CD4-positive, alpha-beta T cell (primary cell): Measurements from ENCODE around the gene NRL. TPM values are rescaled to one million over a fixed set of nuclear protein-coding genes. Genes with fewer than 3 reads are reported as not detected.

ENCODE experiments used
- ATAC-seq: fragments of 200-7000 bp; cut with Tn5 transposase; one replicate; pipeline ENCODE4 v1.10.0; 2022; ENCODE audit warnings: mild to moderate bottlenecking; ENCODE audit not compliant: poor library complexity
- CTCF ChIA-PET: fragments of 350-600 bp; sonication (Branson Sonifier 250); formaldehyde crosslinking; loops from one replicate; lab custom pipeline; 2021; ENCODE audit warnings: antibody characterized with exemption, inconsistent platforms; lab: Charles Lee
- POLR2A ChIA-PET: fragments of 350-600 bp; sonication (Branson Sonifier 250); formaldehyde crosslinking; loops from one replicate; lab custom pipeline; 2021; ENCODE audit warnings: antibody characterized with exemption, inconsistent platforms; lab: Charles Lee
- DNase-seq, 14 experiments: peaks; one replicate each; pipeline ENCODE4 v3.0.0-alpha.2; 2013 to 2020; ENCODE audit warnings: mixed read lengths in 2 of 14
- H3K27ac ChIP-seq, 2 donors: one replicate each; pipeline versions ENCODE4 v1.5.1 to v1.7.0; 2013; ENCODE audit warnings: low read length in 2 of 2, low read depth in 1 of 2, mild to moderate bottlenecking in 1 of 2
- H3K27me3 ChIP-seq, 2 experiments: 1 replicate in 1 of 2; 2 replicates in 1 of 2; pipeline versions ENCODE4 v1.6.1 to v1.7.0; 2013; ENCODE audit warnings: low read length in 2 of 2, control low read depth in 1 of 2, mild to moderate bottlenecking in 1 of 2, moderate library complexity in 1 of 2; ENCODE audit not compliant: insufficient read depth in 2 of 2, control insufficient read depth in 1 of 2
- H3K36me3 ChIP-seq: one replicate; pipeline ENCODE4 v1.6.1; 2013; ENCODE audit warnings: low read length, control low read depth; ENCODE audit not compliant: insufficient read depth
- H3K4me1 ChIP-seq: one replicate; pipeline ENCODE4 v1.6.1; 2013; ENCODE audit warnings: low read length, control low read depth; ENCODE audit not compliant: insufficient read depth
- H3K4me3 ChIP-seq: one replicate; pipeline ENCODE4 v1.5.1; 2013; ENCODE audit warnings: mild to moderate bottlenecking, low read length, moderate library complexity
- H3K9me3 ChIP-seq, 2 experiments: 1 replicate in 1 of 2; 2 replicates in 1 of 2; pipeline versions ENCODE4 v1.6.1 to v1.7.0; 2013; ENCODE audit warnings: low read length in 2 of 2, mild to moderate bottlenecking in 2 of 2, control low read depth in 1 of 2, moderate library complexity in 1 of 2; ENCODE audit not compliant: control insufficient read depth in 1 of 2, insufficient read depth in 1 of 2
- H3K27ac Mint-ChIP-seq: one replicate; pipeline ENCODE4 v1.8.0; 2020; ENCODE audit warnings: mixed read lengths
- H3K27me3 Mint-ChIP-seq: one replicate; pipeline ENCODE4 v1.8.0; 2021; ENCODE audit warnings: mixed read lengths
- H3K36me3 Mint-ChIP-seq: one replicate; pipeline ENCODE4 v1.8.0; 2021; ENCODE audit warnings: low read depth, mixed read lengths
- H3K4me1 Mint-ChIP-seq: one replicate; pipeline ENCODE4 v1.8.0; 2021; ENCODE audit warnings: low read depth, mixed read lengths
- H3K4me3 Mint-ChIP-seq: one replicate; pipeline ENCODE4 v1.8.0; 2020; ENCODE audit warnings: mild to moderate bottlenecking, mixed read lengths
- H3K9me3 Mint-ChIP-seq: one replicate; pipeline ENCODE4 v1.8.0; 2020; ENCODE audit warnings: mixed read lengths
- intact Hi-C, 2 experiments: fragments of 100-400 bp; cut with DNase I in 1 of 2; cut with micrococcal nuclease in 1 of 2; formaldehyde crosslinking; loops; one replicate each; pipeline versions ENCODE4 v1.15.1 to v1.9.0; 2023 to 2025; cut with DNase I, micrococcal nuclease
- total RNA-seq, 174 experiments: library from RNA in 2 of 174; stranded (reverse) in 2 of 174; gene quantifications; one replicate each; pipeline ENCODE4 v1.2.3 and lab custom pipeline; 2021 to 2026
- TF ChIP-seq, protein P1 (sequence below): fragments of 200-600 bp; IDR thresholded peaks from one replicate; pipeline ENCODE4 v1.8.0; 2022; ENCODE audit warnings: antibody characterized with exemption, mild to moderate bottlenecking

NRL gene
- total RNA-seq, 2 experiments from 2014 or later = 1.6 to 1.9 TPM

DNA sequence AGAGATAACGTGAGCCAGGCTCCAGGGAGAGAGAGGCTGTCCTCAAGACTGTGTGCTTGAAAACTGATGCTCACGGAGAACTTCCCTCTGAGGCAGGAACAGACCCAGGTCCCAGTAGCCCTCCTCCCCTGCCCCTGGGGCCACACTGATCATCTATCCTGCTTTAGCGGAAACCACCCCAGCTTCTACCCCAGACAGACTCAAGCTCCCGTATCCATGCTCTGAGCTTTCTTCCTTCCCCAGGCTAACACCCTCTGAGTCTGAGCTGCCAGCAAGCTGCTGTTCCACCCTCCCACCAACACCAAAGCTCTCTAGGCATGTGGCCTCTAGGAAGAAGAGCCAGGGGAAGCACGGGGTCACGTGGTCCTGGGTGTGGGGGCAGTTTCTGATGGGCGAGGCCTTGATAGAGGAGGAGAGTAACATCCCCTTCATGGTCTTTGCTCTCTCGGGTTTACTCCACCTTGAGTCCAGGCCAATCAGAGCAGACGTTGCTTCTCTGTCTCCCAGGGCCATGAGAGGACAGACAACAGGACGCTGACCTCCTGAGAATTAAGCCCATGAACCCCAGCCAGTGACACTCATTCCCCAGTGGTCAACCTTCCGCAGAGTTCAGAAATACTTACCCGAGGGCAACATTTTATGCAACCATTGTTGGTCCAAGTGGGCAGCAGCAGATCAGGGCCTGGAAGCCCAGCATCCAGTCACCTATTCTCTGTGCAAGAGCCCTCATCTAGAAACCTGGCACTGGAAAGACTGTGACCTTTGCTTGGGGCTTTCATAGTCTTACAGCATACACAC, 19.3 kb downstream of the NRL start:
- H3K4me3 ChIP-seq = peak overlapping the region; percentile 97
- H3K36me3 ChIP-seq = peaks cover 26% of the 10 kb centered on the region
- Mint-ChIP-seq H3K36me3 (peaks cover 25% of the 10 kb centered on the region), H3K9me3 (no peaks in the 10 kb centered on the region), H3K27ac (peak overlapping the region; percentile 90), H3K4me1 (peaks cover 36% of the 10 kb centered on the region), H3K27me3 (no peaks in the 10 kb centered on the region), H3K4me3 (peak overlapping the region; percentile 97)
- peak overlapping the region; percentile 71 to 78 for H3K27ac ChIP-seq
- H3K9me3 ChIP-seq = no peaks in the 10 kb centered on the region
- ATAC-seq (peak; percentile 12), DNase-seq (peak in 5 of 14 experiments; percentile 17 to 63 (median 24))
- TF ChIP-seq, protein P1, sequence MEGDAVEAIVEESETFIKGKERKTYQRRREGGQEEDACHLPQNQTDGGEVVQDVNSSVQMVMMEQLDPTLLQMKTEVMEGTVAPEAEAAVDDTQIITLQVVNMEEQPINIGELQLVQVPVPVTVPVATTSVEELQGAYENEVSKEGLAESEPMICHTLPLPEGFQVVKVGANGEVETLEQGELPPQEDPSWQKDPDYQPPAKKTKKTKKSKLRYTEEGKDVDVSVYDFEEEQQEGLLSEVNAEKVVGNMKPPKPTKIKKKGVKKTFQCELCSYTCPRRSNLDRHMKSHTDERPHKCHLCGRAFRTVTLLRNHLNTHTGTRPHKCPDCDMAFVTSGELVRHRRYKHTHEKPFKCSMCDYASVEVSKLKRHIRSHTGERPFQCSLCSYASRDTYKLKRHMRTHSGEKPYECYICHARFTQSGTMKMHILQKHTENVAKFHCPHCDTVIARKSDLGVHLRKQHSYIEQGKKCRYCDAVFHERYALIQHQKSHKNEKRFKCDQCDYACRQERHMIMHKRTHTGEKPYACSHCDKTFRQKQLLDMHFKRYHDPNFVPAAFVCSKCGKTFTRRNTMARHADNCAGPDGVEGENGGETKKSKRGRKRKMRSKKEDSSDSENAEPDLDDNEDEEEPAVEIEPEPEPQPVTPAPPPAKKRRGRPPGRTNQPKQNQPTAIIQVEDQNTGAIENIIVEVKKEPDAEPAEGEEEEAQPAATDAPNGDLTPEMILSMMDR = no peak
- intact Hi-C loops = loop anchor here (2.0 to 10.0 kb wide), 2 partner anchors 13 to 121 kb away; no protein-coding TSS in a partner anchor
- POLR2A ChIA-PET = interaction anchor here (1.0 to 8.5 kb wide), 12 partner anchors 11 to 774 kb away, joined by 3 to 89 read pairs (median 12); partner anchors contain the start of genes CHMP4A, DCAF11, DHRS1 and EMC9
- CTCF ChIA-PET = interaction anchor here (0.7 to 7.3 kb wide), 3 partner anchors 13 to 38 kb away, joined by 3 to 63 read pairs (median 7); no protein-coding TSS in a partner anchor
- no peaks in the 10 kb centered on the region for H3K27me3 ChIP-seq
- H3K4me1 ChIP-seq = peaks cover 26% of the 10 kb centered on the region

DNA sequence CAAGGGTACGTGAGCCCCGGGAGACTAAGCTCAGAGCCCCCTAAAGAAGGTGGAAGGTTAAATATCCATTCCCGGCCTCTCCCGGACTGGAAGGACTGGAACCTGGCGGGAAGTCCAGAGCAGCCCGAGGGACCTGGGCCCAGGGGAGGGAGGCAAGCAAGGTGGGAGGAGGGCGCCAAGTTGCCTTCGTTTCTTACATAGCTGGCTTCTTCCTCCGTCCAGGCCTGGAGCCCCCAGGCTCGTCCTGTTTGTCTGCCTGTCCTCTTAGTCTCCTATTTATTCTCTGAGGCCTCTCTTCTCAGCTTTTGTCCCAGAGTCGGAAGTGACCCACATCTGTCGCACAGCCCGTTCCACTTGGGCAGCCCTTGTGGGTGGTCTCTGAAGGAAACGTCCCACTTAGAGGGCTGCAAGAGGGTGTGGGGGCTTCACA, 19.9 kb downstream of the NRL start:
- Histone ChIP-seq H3K4me1 (peaks cover 29% of the 10 kb centered on the region), H3K9me3 (no peaks in the 10 kb centered on the region), H3K4me3 (peak overlapping the region; percentile 97), H3K27ac (peak overlapping the region; percentile 71 to 78), H3K27me3 (no peaks in the 10 kb centered on the region), H3K36me3 (peaks cover 20% of the 10 kb centered on the region)
- peaks cover 37% of the 10 kb centered on the region for H3K4me1 Mint-ChIP-seq
- H3K4me3 Mint-ChIP-seq = peak overlapping the region; percentile 97
- H3K9me3 Mint-ChIP-seq = no peaks in the 10 kb centered on the region
- ATAC-seq (no peak), DNase-seq (peak in 2 of 14 experiments; percentile 11 to 34)
- POLR2A ChIA-PET = interaction anchor here (1.0 to 8.5 kb wide), 14 partner anchors 10 to 774 kb away, joined by 3 to 89 read pairs (median 10); partner anchors contain the start of genes CHMP4A, DCAF11, DHRS1 and EMC9
- peak overlapping the region; percentile 90 for H3K27ac Mint-ChIP-seq
- CTCF ChIA-PET = interaction anchor here (1.9 to 7.3 kb wide), 2 partner anchors 13 kb away, joined by 7 to 63 read pairs; no protein-coding TSS in a partner anchor
- intact Hi-C loops = loop anchor here (1.0 to 10.0 kb wide), 4 partner anchors 14 to 120 kb away; no protein-coding TSS in a partner anchor
- peaks cover 21% of the 10 kb centered on the region for H3K36me3 Mint-ChIP-seq
- no peaks in the 10 kb centered on the region for H3K27me3 Mint-ChIP-seq
- TF ChIP-seq, protein P1 = no peak
